ENCODE measurements around the gene VTCN1. TPM values are rescaled to one million over a fixed set of nuclear protein-coding genes. Genes with fewer than 3 reads are reported as not detected.

VTCN1 gene
- total RNA-seq, 4 donors from 2014 or later: not detected

DNA sequence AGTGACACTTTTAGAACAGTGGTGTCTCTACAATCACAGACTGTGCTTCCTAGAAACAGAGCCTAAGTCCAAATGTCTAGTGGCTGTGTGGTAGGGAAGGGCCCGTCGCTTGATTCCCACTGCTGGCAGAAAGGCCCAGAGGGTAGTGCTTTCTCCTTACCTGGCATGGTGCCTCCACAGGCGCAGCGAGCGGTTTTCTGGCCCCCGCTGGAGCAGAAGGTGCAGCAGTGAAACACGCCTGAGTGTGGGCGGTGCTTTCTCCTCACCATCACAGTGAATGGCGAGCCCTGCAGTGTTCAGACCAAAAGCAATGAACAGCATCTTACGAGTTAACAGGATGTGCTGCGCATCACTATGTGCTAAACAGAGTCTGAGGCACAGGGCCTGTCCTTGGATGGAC lies 97.5 kb downstream of the VTCN1 start:
- no peaks in the 10 kb centered on the region for H3K27me3 ChIP-seq
- H3K9me3 ChIP-seq: no peaks in the 10 kb centered on the region
- peaks cover 0 to 9% (median 2%) of the 10 kb centered on the region in 4 donors for H3K4me1 ChIP-seq
- TF ChIP-seq POLR2A (IDR thresholded peaks at IDR 0.05; ENCODE audit: low read depth): no peak
- no peak for TF ChIP-seq POLR2AphosphoS5 (IDR thresholded peaks at IDR 0.05)
- TF ChIP-seq EP300 (IDR thresholded peaks at IDR 0.05): no peak
- TF ChIP-seq CTCF (IDR thresholded peaks at IDR 0.05): no peak
- no peak for DNase-seq (ENCODE audit: extremely low spot score)
- H3K4me3 ChIP-seq: no peak overlapping the region
- peaks cover 15 to 82% (median 32%) of the 10 kb centered on the region in 4 donors for H3K36me3 ChIP-seq
- intact Hi-C loops (cut with DNase I): no loop called here
- no peak overlapping the region for H3K27ac ChIP-seq (replicated peaks in 1 of 4)
- 88% methylated on average over 9 of the region's 11 CpGs for WGBS

DNA sequence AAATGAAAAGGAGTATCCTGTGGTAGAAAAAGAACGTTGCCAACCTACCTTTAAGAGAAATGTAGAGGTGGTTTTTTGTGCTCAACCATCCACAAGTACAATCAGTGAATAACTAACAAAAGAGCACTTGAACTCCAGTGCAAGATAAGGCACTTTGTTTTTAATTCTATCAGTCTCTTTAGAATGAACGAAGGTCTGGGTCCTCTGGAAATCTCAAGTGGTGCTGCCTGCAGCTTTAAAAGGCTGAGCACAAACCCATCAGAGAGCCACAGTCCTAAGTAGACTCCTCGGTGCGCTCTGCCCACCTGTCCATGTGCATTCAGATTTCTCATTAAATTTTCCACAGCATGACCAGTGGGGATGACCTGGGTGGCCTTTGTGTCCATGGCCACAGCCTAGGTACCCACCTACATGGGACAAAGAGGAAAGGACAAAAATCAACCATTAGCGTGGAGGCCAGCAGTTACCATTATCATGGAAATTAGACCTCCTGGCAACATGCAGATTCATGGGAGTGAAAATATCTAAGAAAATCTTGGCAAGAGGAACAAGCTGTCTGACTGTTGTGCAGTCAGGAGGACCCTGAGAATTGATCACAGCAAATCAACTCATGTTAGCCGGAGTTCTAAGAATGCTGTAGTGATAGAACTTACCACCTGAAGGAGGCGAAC lies 98.5 kb downstream of the VTCN1 start:
- no peaks in the 10 kb centered on the region for H3K9me3 ChIP-seq
- no peaks in the 10 kb centered on the region for H3K4me1 ChIP-seq
- H3K36me3 ChIP-seq: peaks cover 15 to 77% (median 33%) of the 10 kb centered on the region in 4 donors
- no peak for DNase-seq (ENCODE audit: extremely low spot score)
- WGBS: 96% methylated on average over 7 of the region's 7 CpGs
- intact Hi-C loops (cut with DNase I): no loop called here
- H3K4me3 ChIP-seq: no peak overlapping the region
- no peak overlapping the region for H3K27ac ChIP-seq (replicated peaks in 1 of 4)
- TF ChIP-seq POLR2AphosphoS5 (IDR thresholded peaks at IDR 0.05): no peak
- no peak for TF ChIP-seq EP300 (IDR thresholded peaks at IDR 0.05)
- TF ChIP-seq POLR2A (IDR thresholded peaks at IDR 0.05; ENCODE audit: low read depth): no peak
- H3K27me3 ChIP-seq: no peaks in the 10 kb centered on the region

- TF ChIP-seq POLR2A (IDR thresholded peaks at IDR 0.05; ENCODE audit: low read depth) (no peak), CTCF (IDR thresholded peaks at IDR 0.05) (no peak), EP300 (IDR thresholded peaks at IDR 0.05) (no peak), POLR2AphosphoS5 (IDR thresholded peaks at IDR 0.05) (no peak)
- Histone ChIP-seq H3K27ac (replicated peaks in 1 of 4) (no peak overlapping the region), H3K4me3 (no peak overlapping the region), H3K9me3 (no peaks in the 10 kb centered on the region), H3K4me1 (no peaks in the 10 kb centered on the region), H3K36me3 (peaks cover 15 to 77% (median 38%) of the 10 kb centered on the region in 4 donors), H3K27me3 (no peaks in the 10 kb centered on the region)
- no peak for DNase-seq (ENCODE audit: extremely low spot score)
- WGBS: 73% methylated on average over 2 of the region's 2 CpGs
- intact Hi-C loops (cut with DNase I): no loop called here
Measured at GRCh38 chr1:117110774-117111173, 100.0 kb downstream of the VTCN1 start.

- Histone ChIP-seq H3K27ac (replicated peaks in 1 of 4) (no peak overlapping the region), H3K4me1 (no peaks in the 10 kb centered on the region), H3K4me3 (no peak overlapping the region), H3K27me3 (no peaks in the 10 kb centered on the region), H3K9me3 (no peaks in the 10 kb centered on the region), H3K36me3 (peaks cover 3 to 61% (median 21%) of the 10 kb centered on the region in 4 donors)
- 87% methylated on average over 2 of the region's 2 CpGs for WGBS
- no peak for DNase-seq (ENCODE audit: extremely low spot score)
- TF ChIP-seq EP300 (IDR thresholded peaks at IDR 0.05) (no peak), POLR2AphosphoS5 (IDR thresholded peaks at IDR 0.05) (no peak), POLR2A (IDR thresholded peaks at IDR 0.05; ENCODE audit: low read depth) (no peak), CTCF (IDR thresholded peaks at IDR 0.05) (no peak)
- intact Hi-C loops (cut with DNase I): no loop called here
Measured at GRCh38 chr1:117107364-117107763, 103.4 kb downstream of the VTCN1 start.

- TF ChIP-seq CTCF (IDR thresholded peaks at IDR 0.05) (no peak), EP300 (IDR thresholded peaks at IDR 0.05) (no peak), POLR2AphosphoS5 (IDR thresholded peaks at IDR 0.05) (no peak), POLR2A (IDR thresholded peaks at IDR 0.05; ENCODE audit: low read depth) (no peak)
- 93% methylated on average over 2 of the region's 2 CpGs for WGBS
- Histone ChIP-seq H3K36me3 (peaks cover 3 to 61% (median 21%) of the 10 kb centered on the region in 4 donors), H3K9me3 (no peaks in the 10 kb centered on the region), H3K27ac (replicated peaks in 1 of 4) (no peak overlapping the region), H3K4me3 (no peak overlapping the region), H3K27me3 (no peaks in the 10 kb centered on the region), H3K4me1 (no peaks in the 10 kb centered on the region)
- no peak for DNase-seq (ENCODE audit: extremely low spot score)
- intact Hi-C loops (cut with DNase I): no loop called here
Measured at GRCh38 chr1:117106478-117106877, 104.2 kb downstream of the VTCN1 start.
